GM18868 (cell line): ENCODE data around the gene CMIP.
A peak's percentile ranks its signal among the peaks of the same experiment; 100 is the strongest.
"Not testable (repeated sequence)": the region's sequence is repeated elsewhere in the genome, so short reads cannot be mapped to it uniquely, and the experiment has no call there.

Source experiments
- ATAC-seq: cut with Tn5 transposase; IDR thresholded peaks from one replicate; pipeline ENCODE4 v1.9.1; 2021; ENCODE audit warnings: mild to moderate bottlenecking, moderate library complexity; ENCODE audit not compliant: unreplicated experiment

CMIP gene

DNA sequence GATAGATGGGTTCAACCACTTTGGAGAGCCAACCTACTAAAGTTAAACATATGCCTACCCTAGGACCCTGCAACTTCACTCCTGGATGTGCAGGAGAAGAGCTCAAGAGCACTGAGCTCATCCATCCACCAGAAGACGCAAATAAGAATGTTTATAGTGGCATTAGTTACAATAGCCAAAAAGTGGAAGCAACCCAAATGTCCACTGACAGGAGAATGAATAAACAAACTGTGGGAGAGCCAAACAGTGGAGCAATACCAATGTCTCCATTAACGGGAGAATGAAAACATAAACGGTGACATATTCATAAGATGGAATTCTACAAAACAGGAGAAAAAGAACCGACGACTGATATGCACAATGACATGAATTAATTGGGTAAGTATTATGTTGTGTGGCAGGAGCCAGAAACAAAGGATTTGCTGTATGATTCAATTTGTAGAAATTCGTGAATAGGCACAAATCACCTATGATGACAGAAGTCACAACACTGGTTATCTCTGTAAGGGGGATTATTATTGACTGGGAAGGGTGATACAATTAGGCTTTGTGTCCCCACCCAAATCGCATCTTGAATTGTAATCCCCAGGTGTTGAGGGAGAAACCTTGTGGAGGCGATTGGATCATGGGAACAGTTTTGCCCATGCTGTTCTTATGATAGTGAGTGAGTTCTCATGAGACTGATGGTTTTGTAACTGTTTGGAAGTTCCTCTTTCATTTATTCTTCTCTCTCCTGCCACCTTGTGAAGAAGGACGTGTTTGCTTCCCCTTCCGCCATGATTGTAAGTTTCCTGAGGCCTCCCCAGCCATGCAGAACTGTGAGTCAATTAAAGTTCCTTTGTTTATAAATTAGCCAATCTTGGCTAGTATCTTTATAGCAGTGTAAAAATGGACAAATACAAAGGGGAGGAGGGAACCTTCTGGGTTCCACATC is 276.6 kb downstream of the CMIP start:
- ATAC-seq, result no peak

DNA sequence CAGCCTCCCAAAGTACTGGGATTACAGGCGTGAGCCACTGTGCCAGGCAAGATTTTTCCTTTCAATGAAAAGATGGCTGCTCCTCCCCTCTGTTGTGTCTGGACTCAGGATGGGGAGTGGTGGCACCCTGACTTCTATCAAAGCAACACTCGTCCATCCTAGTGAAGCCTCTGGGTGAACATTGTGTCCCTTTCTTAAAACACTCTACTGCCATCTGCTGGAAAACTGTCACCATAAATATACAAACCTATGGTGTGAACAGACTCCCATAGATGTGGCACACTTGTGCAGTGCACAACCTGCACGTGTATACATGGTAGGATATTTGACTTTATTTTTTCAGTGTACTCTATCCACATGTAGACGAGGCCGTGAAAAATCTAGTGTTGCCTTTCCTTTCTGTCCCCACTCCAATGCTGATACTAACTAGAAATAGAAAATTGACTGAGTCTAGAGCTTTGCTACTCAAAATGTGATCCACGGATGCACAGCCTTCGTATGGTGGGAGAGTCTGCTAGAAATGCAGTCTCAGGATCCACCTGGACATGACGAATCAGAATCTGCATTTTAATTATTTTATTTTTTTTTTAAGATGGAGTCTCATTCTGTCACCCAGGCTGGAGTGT is 278.6 kb downstream of the CMIP start:
- peak; percentile 75 for ATAC-seq

DNA sequence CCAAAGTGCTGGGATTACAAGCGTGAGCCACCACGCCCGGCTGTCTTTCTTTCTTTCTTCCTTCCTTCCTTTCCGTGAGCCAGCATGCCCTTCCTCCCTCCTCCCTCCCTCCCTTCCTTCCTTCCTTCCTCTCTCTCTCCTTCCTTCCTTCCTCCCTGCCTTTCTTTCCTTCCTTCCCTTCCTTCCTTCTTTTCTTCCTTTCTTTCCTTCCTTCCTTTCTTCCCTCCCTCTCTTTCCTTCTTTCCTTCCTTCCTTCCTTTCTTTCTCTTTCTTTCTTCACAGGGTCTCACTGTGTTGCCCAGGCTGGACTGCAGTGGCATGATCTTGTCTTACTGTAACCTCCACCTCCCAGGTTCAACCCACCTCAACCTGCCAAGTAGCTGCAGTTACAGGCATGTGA is 283.8 kb downstream of the CMIP start:
- ATAC-seq, result no peak

DNA sequence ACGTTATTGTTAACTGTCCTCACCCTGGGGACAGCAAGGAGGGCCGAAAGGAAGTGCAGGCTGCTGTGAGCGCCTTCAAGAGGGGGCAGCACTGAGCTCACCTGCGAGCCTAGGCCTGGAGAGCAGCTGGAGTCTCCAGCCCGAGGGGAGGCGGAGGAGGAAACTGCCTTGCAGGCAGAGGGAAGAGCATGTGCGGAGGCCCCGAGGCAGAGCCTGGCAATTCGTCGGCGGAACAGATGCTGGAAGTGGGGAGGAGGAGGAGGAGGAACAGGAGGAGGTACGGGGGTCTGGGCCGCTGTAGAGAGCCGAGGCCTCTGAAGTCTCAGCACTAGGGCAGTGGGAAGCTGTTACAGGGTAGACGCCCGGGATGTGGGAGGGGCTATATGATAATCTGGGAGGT is 284.8 kb downstream of the CMIP start:
- ATAC-seq, result no peak

DNA sequence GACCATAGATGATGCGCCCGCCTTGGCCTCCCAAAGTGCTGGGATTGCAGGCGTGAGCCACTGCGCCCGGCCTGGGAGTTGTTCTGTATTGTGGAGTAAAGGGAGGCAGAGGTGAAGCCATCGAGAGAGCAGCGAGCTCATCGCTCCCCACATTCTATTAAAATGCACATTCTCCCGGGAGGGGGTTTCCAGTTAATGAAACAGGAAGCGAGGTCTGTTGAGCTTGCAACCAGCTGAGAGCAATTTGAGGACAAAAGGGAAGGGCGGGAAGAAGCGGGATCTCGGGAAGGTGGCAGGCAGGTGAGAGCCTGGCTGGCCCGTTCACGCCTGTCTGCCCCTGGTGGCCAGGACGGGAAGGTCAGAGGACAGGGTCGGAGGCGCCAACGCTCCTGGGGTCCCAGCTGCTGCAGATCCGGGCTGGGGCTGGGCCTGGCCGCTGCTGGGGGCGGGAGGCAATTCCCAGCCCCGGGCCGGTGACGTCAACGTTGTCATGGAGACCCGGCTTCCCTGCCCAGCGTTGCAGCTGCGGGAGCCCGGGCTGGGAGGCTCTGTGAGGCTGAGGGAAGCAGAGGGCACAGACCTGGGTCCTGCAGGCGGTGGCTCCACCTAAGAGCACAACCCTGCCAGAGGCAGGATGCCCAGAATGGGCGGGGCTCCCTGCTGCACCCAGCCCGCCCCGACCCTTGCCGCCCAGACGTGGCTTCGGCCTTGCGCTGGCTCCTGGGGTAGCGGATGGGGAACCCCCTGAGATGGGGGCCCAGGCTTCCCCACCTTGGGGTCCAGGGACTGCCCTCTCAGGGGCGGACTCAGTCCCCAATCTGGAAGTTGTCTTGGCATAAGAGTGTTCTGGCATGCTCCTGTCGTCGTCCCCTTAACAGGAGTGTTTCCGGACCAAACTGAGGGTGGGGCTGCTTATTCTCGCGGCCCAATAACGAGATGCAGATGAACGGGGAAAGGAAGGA is 285.8 kb downstream of the CMIP start:
- ATAC-seq, result peak; percentile 78

DNA sequence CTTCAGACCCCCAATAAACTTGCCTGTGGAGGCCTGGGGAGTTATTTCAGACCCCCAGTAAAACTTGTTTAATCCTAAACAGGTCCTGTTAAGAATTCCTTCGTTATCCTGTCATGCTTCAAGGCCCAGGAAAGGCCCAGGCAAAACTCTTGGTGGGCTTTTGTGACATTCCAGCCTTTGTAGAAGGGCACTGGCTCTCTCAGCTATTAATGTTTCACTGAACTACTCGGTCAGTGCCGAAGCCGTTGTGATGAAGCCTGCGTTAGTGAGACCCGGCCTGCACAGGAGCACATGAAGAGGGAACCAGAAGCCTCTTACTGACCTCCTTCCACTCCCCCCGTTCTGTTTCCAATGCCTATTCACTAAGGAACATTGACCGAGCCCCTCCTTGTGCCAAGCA is 287.0 kb downstream of the CMIP start:
- no peak for ATAC-seq

DNA sequence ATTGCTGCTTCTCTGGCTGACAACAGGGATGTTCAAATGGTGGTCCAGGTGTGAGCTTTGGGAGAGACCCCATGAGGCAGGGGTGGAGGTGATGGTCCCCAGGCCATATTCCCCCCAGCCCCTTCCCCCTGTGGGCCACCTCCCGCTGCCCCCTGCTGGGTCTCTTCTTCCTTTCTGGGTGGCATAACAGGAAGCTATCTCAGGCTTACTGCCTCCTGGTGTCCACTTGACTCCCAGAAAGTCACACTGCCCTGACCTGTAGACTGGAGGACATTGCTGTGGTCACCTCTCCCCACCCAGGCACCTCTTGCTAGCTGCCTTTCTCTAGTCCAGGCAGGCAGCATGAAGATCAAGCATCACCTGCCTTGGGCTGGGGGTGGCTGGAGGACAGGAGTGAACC is 288.1 kb downstream of the CMIP start:
- ATAC-seq, result no peak

DNA sequence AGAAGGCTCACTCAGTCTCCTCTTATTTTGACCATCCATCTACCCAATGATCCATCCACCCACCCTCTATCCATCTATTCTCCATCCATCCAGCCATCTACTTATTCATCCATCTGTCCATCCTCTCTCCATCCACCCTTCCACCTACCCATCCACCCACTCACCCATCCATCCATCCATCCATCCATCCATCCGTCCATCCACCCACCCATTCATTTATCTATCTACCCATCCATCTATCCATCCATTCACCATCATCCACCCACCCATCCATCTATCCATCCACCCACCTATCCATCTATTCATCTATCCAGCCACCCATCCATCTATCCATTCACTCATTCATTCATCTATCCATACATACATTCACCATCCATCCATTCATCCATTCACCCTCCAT is 288.7 kb downstream of the CMIP start:
- no peak for ATAC-seq

DNA sequence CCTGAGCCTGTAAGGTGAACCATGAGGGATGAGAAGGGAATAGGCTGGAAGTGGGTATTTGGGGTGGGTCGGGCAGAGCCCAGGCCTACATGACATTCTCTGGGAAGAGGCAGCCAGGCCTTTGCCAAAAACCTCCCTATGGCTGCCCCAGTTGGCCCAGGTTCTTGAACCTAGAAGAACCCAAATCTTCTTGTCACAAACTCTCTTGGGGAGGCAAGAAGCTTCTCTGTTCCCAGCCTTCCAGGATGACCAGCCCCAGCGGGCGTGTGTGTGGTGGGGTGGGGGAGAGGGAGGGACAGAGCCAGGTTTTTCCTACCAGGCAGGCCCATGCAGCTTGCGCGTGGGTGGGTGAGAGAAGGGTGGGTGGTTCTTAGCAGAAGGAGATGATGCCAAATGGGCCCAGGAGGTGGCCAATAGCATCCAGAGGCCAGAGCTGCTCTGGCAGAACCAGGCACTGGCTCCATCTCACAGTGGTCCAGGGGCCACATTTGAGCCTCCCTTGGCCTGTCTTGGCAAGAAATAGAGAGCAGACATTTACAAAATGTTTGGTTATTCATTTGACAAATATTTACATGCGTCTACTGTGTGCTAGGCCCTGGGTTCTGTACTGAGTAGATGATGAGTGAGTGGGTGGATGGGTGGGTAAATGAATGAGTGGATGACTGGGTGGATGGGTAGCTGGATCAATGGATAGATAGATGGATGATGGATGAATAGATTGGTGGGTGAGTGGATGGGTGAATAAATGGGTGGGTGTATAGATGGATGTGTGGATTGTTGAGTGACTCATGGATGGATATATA is 290.2 kb downstream of the CMIP start:
- no peak for ATAC-seq

DNA sequence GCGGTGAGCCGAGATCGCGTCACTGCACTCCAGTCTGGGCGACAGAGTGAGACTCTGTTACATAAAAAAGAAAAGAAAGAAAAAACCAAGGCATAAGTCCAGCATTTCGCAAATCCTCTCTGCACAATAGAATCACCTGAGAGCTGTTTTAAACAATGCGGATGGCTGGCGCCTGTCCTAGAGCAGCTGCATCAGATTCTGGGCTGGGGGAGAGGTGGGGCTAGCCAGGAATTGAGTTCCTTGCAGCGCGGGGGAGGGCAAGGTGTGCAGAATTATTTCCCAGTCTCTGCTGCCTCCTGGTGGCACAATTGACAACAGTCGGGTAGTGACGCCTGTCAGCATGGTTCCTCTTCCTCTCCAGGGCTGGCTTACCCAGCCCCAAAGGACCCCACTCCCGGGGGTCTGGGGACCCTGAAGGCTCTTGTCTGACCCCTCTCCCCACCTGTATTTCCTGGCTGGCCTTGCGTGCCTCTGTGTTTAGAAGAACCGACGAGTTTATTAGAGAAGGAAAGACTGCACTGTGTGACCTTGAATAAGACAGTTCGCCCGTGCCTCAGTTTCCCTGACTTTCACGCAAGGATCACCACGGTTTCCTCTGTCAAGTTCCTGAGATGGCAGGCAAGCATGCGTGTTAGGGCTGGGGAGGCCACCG is 293.4 kb downstream of the CMIP start:
- ATAC-seq, result peak; percentile 68

DNA sequence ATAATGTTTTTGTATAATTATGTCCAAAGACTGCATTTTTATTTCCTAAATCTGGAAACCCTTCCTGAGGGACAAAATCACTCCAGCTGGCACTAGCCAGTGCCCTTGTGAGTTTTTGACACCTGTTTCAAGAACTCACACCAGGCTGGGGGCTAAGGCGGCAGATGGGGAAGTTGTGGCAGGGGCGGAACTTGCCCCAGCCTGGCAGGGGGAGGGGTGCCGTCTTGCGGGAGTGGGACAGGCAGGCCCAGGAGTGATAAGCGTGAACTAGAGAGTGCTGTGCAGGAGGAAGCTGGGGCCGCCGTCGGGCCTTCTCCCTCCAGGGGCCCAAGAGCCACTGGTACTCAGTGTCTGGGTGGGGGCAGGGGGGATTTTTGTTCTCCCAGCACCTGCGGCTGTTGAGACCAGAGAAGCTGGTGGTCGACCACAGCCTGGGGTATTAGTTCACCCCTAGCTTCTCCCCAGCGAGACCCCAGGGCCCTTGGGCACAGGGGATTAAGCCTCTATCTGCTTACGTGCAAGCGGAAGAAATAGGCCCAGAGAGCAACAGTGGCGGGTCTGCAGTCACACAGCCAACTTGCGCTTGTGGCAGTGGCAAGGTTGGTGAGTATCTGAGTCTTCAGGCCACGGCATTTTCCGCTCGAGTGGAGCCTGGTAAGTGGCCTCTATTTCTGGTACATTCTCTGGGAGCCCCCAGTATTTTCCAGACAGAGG is 294.3 kb downstream of the CMIP start:
- peak; percentile 32 for ATAC-seq

DNA sequence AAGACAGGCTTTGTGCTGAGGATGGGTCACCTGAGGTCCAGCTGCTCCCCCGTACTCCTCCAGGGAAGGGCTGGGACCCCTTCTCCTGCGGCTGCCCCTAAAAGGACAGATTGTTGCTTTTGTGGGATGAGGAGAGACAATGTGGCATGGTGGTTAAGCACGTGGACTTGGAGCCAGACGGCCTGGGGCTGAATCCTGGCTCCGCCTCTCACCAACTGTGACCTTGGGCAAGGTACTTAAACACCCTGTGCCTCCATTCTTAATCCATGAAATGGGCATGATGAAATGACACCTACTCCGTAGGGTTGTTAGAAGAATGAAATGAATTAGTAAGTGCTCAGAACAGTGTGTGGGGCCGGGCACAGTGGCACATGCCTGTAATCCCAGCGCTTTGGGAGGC is 294.9 kb downstream of the CMIP start:
- ATAC-seq, result no peak

DNA sequence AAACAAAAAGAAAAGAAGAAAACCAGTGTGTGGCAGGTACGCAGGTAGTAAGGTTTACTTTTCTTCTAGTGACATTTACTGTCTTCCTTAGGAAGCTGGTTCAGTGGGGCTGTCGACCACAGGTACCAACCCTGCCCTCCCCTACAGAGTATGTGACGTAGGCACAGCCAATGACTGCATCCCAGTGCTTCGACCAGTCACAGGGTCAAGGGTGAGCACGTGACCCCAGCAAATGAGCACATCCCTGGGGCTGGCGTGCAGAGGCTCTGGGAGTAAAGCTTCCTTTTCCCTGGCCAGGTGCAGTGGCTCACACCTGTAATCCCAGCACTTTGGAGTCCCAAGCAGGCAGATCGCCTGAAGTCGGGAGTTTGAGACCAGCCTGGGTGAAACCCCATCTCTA is 295.6 kb downstream of the CMIP start:
- peak; percentile 55 for ATAC-seq

DNA sequence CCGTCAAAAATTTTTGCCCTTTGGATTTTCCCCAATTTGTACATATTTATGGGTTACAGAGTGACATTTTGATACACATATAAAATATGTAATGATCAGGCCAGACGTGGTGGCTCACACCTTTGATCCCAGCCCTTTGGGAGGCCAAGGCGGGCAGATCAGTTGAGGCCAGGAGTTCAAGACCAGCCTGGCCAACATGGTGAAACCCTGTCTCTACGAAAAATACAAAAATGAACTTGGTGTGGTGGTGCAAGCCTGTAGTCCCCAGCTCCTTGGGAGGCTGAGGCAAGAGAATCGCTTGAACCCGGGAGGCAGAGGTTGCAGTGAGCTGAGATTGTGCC is 296.8 kb downstream of the CMIP start:
- ATAC-seq, result not testable (repeated sequence)

DNA sequence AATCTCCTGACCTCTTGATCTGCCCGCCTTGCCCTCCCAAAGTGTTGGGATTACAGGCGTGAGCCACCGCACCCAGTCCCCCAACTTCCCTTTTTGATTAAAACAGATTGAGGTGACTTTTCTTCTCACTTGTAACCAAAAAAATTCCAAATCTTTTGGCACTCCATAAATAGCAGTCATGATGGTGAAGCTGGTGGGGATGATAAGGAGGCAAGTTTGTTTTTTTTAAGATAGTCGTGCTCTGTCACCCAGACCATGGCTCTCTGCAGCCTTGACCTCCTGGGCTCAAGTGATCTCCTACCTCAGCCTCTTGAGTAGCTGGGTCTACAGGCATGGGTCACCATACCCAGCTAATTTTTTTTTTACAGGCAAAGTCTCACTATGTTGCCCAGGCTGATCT is 299.8 kb downstream of the CMIP start:
- ATAC-seq, result no peak

DNA sequence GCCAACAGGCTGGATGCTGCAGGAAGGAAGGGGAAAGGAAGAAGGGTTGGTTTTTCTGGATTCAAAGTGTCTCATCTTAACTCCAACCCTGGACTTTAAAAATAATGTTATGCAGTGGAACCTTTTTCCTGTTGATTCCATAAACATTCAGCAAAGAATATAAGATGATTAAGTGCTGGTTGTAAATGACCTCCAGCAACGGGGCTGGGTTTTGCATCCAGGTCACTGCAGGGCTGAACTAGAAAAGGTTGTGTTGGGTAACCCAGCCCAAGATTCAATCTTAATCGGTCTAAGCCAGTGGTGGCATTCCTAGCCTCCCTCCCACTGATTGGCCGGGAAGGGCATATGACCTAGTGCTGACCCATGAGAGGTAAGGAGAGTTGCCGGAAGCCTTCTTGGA is 300.3 kb downstream of the CMIP start:
- ATAC-seq, result no peak

DNA sequence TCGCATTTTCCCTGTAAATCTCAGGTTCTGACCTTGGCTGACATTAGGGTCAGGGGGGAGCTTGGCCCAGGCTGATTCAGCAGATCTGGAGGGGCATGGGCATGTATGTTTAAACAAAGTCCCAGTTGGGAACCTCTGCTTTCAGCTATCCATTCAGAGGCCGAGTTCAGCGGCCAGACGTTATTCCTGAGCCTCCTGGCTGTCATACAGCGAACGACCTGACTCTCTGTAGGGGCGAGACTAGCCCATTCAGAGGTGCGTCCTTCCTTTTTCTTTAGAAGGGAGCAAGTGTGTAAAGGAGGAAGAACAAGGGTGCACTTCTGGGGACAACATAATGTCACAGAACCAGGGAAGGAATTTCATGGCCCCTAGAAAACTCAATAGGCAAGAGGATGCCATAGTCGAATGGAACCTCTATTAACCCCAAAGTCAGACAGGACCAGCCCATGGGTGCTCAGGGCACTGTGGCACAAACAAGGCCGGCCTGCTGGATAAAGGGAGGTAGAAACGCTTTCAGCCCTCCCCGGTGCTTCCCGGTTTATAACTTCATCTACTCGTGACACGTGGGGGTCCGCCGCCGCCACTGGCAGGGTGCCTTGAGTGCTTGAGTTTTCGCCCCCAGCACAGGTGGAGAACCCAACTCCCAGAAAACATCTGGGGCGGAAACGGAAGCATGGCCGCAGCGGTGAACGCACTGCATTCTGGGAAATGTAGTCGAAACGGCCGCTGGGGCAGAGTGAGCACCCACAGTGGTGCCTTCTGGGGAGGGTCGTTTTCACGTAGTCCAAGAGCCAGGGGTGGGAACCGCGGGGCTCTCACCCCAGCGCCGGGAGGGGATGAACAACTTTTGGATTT is 301.3 kb downstream of the CMIP start:
- peak; percentile 74 for ATAC-seq

DNA sequence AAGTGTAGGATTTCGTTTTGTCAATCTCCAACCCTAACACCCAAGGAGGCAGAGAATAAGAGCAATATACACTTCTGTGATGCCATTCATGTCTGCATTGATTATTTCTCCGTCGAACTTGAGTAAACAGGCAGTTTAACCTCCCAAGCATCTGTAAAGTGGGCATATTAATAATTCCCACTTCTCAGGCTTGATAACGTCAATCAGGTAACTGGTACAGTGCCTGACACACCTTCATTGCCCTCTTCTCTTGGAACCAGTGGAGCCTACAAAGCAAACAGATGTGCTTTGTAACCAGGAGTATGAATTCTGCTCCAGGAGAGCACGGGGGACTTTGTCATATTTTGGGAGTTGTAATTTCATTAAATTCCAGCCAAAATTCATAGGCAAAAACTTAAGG is 302.0 kb downstream of the CMIP start:
- ATAC-seq, result no peak
